WTC11 (cell line): ENCODE results near the gene LCLAT1. TPM values are rescaled to one million over a fixed set of nuclear protein-coding genes. Genes with fewer than 3 reads are reported as not detected.
A peak's percentile ranks its signal among the peaks of the same experiment; 100 is the strongest.

ENCODE experiments used
- ATAC-seq: fragments of 200-7000 bp; cut with Tn5 transposase; 2 replicates; pipeline ENCODE4 v1.10.0; 2021; ENCODE audit warnings: mild to moderate bottlenecking, moderate library complexity
- CTCF ChIA-PET: fragments of 300-600 bp; sonication (Branson Sonifier 250); formaldehyde crosslinking; loops from one replicate; lab custom pipeline; 2021; ENCODE audit warnings: antibody characterized with exemption; lab: Charles Lee
- POLR2A ChIA-PET: fragments of 350-600 bp; sonication (Branson Sonifier 250); formaldehyde crosslinking; loops from one replicate; lab custom pipeline; 2021; ENCODE audit warnings: antibody characterized with exemption; lab: Charles Lee
- DNase-seq: peaks from one replicate; pipeline ENCODE4 v3.0.0; 2021; ENCODE audit warnings: low spot score
- H3K27ac Mint-ChIP-seq: 2 replicates; pipeline ENCODE4 v1.8.0; 2021; ENCODE audit warnings: mixed read lengths
- H3K27me3 Mint-ChIP-seq: 2 replicates; pipeline ENCODE4 v1.8.0; 2021; ENCODE audit warnings: low read depth, mild to moderate bottlenecking, moderate library complexity, mixed read lengths
- H3K36me3 Mint-ChIP-seq: 2 replicates; pipeline ENCODE4 v1.8.0; 2021; ENCODE audit warnings: mixed read lengths
- H3K4me1 Mint-ChIP-seq: 2 replicates; pipeline ENCODE4 v1.8.0; 2022; ENCODE audit warnings: mixed read lengths
- H3K4me3 Mint-ChIP-seq: 2 replicates; pipeline ENCODE4 v1.8.0; 2021; ENCODE audit warnings: mild to moderate bottlenecking, moderate library complexity, mixed read lengths
- H3K9me3 Mint-ChIP-seq: 2 replicates; pipeline ENCODE4 v1.8.0; 2021; ENCODE audit warnings: mixed read lengths
- ATF1 ChIP-seq: sonication (generic); formaldehyde crosslinking; IDR thresholded peaks from 2 replicates; pipeline ENCODE4 v1.8.1; 2023; ENCODE audit warnings: mild to moderate bottlenecking, moderate library complexity, missing genetic modification reagents
- CREB1 ChIP-seq: sonication (generic); formaldehyde crosslinking; IDR thresholded peaks from 2 replicates; pipeline ENCODE4 v1.8.0; 2023; ENCODE audit warnings: mild to moderate bottlenecking, missing genetic modification reagents
- CREM ChIP-seq: sonication (generic); formaldehyde crosslinking; IDR thresholded peaks from 2 replicates; pipeline ENCODE4 v1.8.1; 2022; ENCODE audit warnings: mild to moderate bottlenecking, missing genetic modification reagents, moderate library complexity
- HMGXB4 ChIP-seq: sonication (generic); formaldehyde crosslinking; IDR thresholded peaks from 2 replicates; pipeline ENCODE4 v1.8.1; 2023; ENCODE audit warnings: mild to moderate bottlenecking, moderate library complexity, missing genetic modification reagents
- MYBL2 ChIP-seq: sonication (generic); formaldehyde crosslinking; IDR thresholded peaks from 2 replicates; pipeline ENCODE4 v1.8.1; 2023; ENCODE audit warnings: mild to moderate bottlenecking, moderate library complexity, missing genetic modification reagents
- NFATC4 ChIP-seq: fragments of 250-450 bp; sonication (Bioruptor Pico); IDR thresholded peaks from 2 replicates; pipeline ENCODE4 v1.9.0; 2021; ENCODE audit warnings: mild to moderate bottlenecking
- NR3C1 ChIP-seq: sonication (generic); formaldehyde crosslinking; conservative IDR thresholded peaks from 2 replicates; pipeline ENCODE4 v1.8.1; 2023; ENCODE audit warnings: low read depth, mild to moderate bottlenecking, missing genetic modification reagents
- SMAD3 ChIP-seq: sonication (generic); formaldehyde crosslinking; IDR thresholded peaks from 2 replicates; pipeline ENCODE4 v1.8.0; 2022; ENCODE audit warnings: missing genetic modification reagents, mild to moderate bottlenecking, borderline replicate concordance
- SMAD4 ChIP-seq: sonication (generic); formaldehyde crosslinking; IDR thresholded peaks from 2 replicates; pipeline ENCODE4 v1.8.0; 2022; ENCODE audit warnings: mild to moderate bottlenecking, missing genetic modification reagents
- STAT6 ChIP-seq: sonication (generic); formaldehyde crosslinking; conservative IDR thresholded peaks from 2 replicates; pipeline ENCODE4 v1.8.1; 2023; ENCODE audit warnings: mild to moderate bottlenecking, low read depth, missing genetic modification reagents, moderate library complexity
- ZBTB21 ChIP-seq: sonication (generic); formaldehyde crosslinking; IDR thresholded peaks from 2 replicates; pipeline ENCODE4 v1.8.1; 2023; ENCODE audit warnings: mild to moderate bottlenecking, missing genetic modification reagents, borderline replicate concordance
- ZNF317 ChIP-seq: sonication (generic); formaldehyde crosslinking; IDR thresholded peaks from 2 replicates; pipeline ENCODE4 v1.8.1; 2023; ENCODE audit warnings: low read depth, mild to moderate bottlenecking, moderate library complexity, missing genetic modification reagents, borderline replicate concordance
- ZNF532 ChIP-seq: fragments of 250-450 bp; sonication (Bioruptor Pico); IDR thresholded peaks from 2 replicates; pipeline ENCODE4 v1.9.0; 2021; ENCODE audit warnings: mild to moderate bottlenecking, borderline replicate concordance
- total RNA-seq: library from RNA; stranded (reverse); gene quantifications from 3 replicates; pipeline ENCODE4 v1.2.3, GENCODE V29; 2021
- TF ChIP-seq, protein P1 (sequence below): sonication (generic); formaldehyde crosslinking; IDR thresholded peaks from 2 replicates; pipeline ENCODE4 v1.8.1; 2023; ENCODE audit warnings: mild to moderate bottlenecking, missing genetic modification reagents
- TF ChIP-seq, protein P2 (sequence below): sonication (generic); formaldehyde crosslinking; IDR thresholded peaks from 2 replicates; pipeline ENCODE4 v1.8.1; 2022; ENCODE audit warnings: mild to moderate bottlenecking, missing genetic modification reagents, moderate library complexity, borderline replicate concordance
- TF ChIP-seq, protein P3 (sequence below): sonication (generic); formaldehyde crosslinking; IDR thresholded peaks from 2 replicates; pipeline ENCODE4 v1.8.0; 2022; ENCODE audit warnings: missing genetic modification reagents

LCLAT1 gene
- total RNA-seq, 1 experiment from 2014 or later: 22.3 TPM

GRCh38 chr2:30447149-30448045, at the start of gene LCLAT1 (continued):
- TF ChIP-seq SMAD4 (CRISPR knock-in tag) (no peak; the same call in 1 of the 2 replicates), SMAD3 (CRISPR knock-in tag) (peak; percentile 90), CREM (CRISPR knock-in tag) (peak; percentile 93), MYBL2 (CRISPR knock-in tag) (peak; percentile 32; the same call in 1 of the 2 replicates), HMGXB4 (CRISPR knock-in tag) (peak; percentile 83; the same call in 1 of the 2 replicates), STAT6 (0 out of 2 replicates have a peak, but pooled peaks have one; percentile 91), ZNF317 (CRISPR knock-in tag) (0 out of 2 replicates have a peak, but pooled peaks have one; percentile 32), ATF1 (CRISPR knock-in tag) (no peak; the same call in none of the 2 replicates), CREB1 (CRISPR knock-in tag) (peak; percentile 88), NR3C1 (CRISPR knock-in tag) (no peak)
- TF ChIP-seq, protein P1, sequence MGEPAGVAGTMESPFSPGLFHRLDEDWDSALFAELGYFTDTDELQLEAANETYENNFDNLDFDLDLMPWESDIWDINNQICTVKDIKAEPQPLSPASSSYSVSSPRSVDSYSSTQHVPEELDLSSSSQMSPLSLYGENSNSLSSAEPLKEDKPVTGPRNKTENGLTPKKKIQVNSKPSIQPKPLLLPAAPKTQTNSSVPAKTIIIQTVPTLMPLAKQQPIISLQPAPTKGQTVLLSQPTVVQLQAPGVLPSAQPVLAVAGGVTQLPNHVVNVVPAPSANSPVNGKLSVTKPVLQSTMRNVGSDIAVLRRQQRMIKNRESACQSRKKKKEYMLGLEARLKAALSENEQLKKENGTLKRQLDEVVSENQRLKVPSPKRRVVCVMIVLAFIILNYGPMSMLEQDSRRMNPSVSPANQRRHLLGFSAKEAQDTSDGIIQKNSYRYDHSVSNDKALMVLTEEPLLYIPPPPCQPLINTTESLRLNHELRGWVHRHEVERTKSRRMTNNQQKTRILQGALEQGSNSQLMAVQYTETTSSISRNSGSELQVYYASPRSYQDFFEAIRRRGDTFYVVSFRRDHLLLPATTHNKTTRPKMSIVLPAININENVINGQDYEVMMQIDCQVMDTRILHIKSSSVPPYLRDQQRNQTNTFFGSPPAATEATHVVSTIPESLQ (CRISPR knock-in tag): peak; percentile 76; the same call in 1 of the 2 replicates
- TF ChIP-seq, protein P2, sequence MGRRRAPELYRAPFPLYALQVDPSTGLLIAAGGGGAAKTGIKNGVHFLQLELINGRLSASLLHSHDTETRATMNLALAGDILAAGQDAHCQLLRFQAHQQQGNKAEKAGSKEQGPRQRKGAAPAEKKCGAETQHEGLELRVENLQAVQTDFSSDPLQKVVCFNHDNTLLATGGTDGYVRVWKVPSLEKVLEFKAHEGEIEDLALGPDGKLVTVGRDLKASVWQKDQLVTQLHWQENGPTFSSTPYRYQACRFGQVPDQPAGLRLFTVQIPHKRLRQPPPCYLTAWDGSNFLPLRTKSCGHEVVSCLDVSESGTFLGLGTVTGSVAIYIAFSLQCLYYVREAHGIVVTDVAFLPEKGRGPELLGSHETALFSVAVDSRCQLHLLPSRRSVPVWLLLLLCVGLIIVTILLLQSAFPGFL (CRISPR knock-in tag): peak; percentile 97

DNA sequence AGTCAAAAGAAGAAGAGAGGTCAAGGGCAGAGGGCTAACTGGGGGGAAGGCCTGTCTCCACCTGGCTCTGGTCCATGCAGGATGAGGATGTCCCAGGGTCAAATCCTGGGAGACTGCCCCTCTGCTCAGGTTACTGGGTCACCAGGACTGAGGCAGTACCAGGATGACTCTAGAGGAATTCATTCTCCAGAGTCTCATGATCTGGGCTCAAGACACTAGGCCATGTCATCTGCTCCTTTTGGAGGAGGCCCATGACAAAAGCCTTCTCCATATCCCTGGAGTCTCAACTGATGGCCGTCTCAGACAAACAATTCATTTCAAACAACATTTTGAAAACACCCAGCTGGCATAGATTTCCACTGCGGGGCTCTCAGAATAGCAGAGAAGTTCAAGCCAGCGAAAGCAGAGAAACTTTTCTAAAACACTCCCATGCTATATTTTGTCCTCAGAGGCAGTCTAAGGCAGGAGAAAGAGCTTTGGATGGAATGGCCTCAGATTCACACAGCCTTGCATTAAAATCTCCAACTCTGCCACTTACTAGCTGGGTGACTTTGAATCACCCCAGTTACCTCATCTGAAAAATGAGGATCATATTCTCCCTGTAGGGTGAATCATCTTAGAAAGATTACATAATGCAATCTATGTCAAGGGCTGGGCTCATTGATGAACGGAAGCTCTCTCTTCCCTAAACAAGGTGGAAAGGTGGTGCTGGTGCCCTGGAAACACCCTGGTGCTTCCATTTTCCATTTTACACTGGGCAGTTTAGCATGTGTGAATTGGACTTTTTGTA, 48.8 kb upstream of the LCLAT1 start:
- CTCF ChIA-PET: no interaction called here
- DNase-seq: no peak
- no peak for ATAC-seq
- Mint-ChIP-seq H3K27ac (no peak overlapping the region), H3K36me3 (no peaks in the 10 kb centered on the region), H3K27me3 (peaks cover 8% of the 10 kb centered on the region), H3K4me3 (no peak overlapping the region), H3K4me1 (peaks cover 3% of the 10 kb centered on the region), H3K9me3 (no peaks in the 10 kb centered on the region; the same call in 1 of the 2 replicates)
- POLR2A ChIA-PET: no interaction called here
- TF ChIP-seq, protein P3, sequence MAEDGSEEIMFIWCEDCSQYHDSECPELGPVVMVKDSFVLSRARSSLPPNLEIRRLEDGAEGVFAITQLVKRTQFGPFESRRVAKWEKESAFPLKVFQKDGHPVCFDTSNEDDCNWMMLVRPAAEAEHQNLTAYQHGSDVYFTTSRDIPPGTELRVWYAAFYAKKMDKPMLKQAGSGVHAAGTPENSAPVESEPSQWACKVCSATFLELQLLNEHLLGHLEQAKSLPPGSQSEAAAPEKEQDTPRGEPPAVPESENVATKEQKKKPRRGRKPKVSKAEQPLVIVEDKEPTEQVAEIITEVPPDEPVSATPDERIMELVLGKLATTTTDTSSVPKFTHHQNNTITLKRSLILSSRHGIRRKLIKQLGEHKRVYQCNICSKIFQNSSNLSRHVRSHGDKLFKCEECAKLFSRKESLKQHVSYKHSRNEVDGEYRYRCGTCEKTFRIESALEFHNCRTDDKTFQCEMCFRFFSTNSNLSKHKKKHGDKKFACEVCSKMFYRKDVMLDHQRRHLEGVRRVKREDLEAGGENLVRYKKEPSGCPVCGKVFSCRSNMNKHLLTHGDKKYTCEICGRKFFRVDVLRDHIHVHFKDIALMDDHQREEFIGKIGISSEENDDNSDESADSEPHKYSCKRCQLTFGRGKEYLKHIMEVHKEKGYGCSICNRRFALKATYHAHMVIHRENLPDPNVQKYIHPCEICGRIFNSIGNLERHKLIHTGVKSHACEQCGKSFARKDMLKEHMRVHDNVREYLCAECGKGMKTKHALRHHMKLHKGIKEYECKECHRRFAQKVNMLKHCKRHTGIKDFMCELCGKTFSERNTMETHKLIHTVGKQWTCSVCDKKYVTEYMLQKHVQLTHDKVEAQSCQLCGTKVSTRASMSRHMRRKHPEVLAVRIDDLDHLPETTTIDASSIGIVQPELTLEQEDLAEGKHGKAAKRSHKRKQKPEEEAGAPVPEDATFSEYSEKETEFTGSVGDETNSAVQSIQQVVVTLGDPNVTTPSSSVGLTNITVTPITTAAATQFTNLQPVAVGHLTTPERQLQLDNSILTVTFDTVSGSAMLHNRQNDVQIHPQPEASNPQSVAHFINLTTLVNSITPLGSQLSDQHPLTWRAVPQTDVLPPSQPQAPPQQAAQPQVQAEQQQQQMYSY (CRISPR knock-in tag): no peak
- TF ChIP-seq ZNF532 (CRISPR knock-in tag): no peak
- TF ChIP-seq MYBL2 (CRISPR knock-in tag): no peak
- TF ChIP-seq ZBTB21: no peak
- no peak for TF ChIP-seq SMAD3 (CRISPR knock-in tag)
- no peak for TF ChIP-seq NFATC4 (CRISPR knock-in tag)
